ENCODE measurements around the gene CDH13.

The CDH13 gene

GRCh38 chr16:82699711-82700495 lies 73.1 kb downstream of the CDH13 start:
- FAIRE-seq: no peak

GRCh38 chr16:82700541-82701235 lies 73.9 kb downstream of the CDH13 start:
- no peak for FAIRE-seq

- FAIRE-seq: no peak
Observed at GRCh38 chr16:82701442-82701955, 74.7 kb downstream of the CDH13 start.

GRCh38 chr16:82703161-82703560 lies 76.4 kb downstream of the CDH13 start:
- no peak for FAIRE-seq

- FAIRE-seq: no peak
Observed at GRCh38 chr16:82703871-82704768, 77.4 kb downstream of the CDH13 start.

GRCh38 chr16:82709987-82710386 lies 83.2 kb downstream of the CDH13 start:
- FAIRE-seq: peak; percentile 96

- FAIRE-seq: no peak
Observed at GRCh38 chr16:82713778-82714177, 87.0 kb downstream of the CDH13 start.

- no peak for FAIRE-seq
Observed at GRCh38 chr16:82715160-82715559, 88.4 kb downstream of the CDH13 start.

- FAIRE-seq: no peak
Observed at GRCh38 chr16:82715833-82716232, 89.1 kb downstream of the CDH13 start.

GRCh38 chr16:82716361-82716855 lies 89.6 kb downstream of the CDH13 start:
- FAIRE-seq: no peak

- no peak for FAIRE-seq
Observed at GRCh38 chr16:82720414-82720813, 93.6 kb downstream of the CDH13 start.

GRCh38 chr16:82726306-82726705 lies 99.5 kb downstream of the CDH13 start:
- no peak for FAIRE-seq

GRCh38 chr16:82728901-82729300 lies 102.1 kb downstream of the CDH13 start:
- FAIRE-seq: no peak

- FAIRE-seq: no peak
Observed at GRCh38 chr16:82730901-82731300, 104.1 kb downstream of the CDH13 start.

GRCh38 chr16:82732461-82732860 lies 105.7 kb downstream of the CDH13 start:
- FAIRE-seq: no peak

- no peak for FAIRE-seq
Observed at GRCh38 chr16:82735186-82735585, 108.4 kb downstream of the CDH13 start.

GRCh38 chr16:82735673-82736091 lies 108.9 kb downstream of the CDH13 start:
- no peak for FAIRE-seq

- no peak for FAIRE-seq
Observed at GRCh38 chr16:82736224-82736623, 109.5 kb downstream of the CDH13 start.

- FAIRE-seq: no peak
Observed at GRCh38 chr16:82738699-82739098, 111.9 kb downstream of the CDH13 start.

GRCh38 chr16:82741073-82741615 lies 114.4 kb downstream of the CDH13 start:
- FAIRE-seq: no peak

GRCh38 chr16:82744958-82745357 lies 118.2 kb downstream of the CDH13 start:
- FAIRE-seq: no peak

- FAIRE-seq: no peak
Observed at GRCh38 chr16:82748026-82748425, 121.3 kb downstream of the CDH13 start.

- FAIRE-seq: no peak
Observed at GRCh38 chr16:82750068-82750467, 123.3 kb downstream of the CDH13 start.
